Fibroblast of lung (primary cell): ENCODE data around the gene SCMH1.

Experiments
- CTCF ChIP-seq, 2 donors: IDR thresholded peaks in 1 of 2; conservative IDR thresholded peaks in 1 of 2; 1 replicate in 1 of 2; 2 replicates in 1 of 2; pipeline ENCODE4 v1.5.1; 2011 to 2012; ENCODE audit warnings: low read length in 2 of 2, control low read depth in 1 of 2, inconsistent platforms in 1 of 2, low read depth in 1 of 2, mild to moderate bottlenecking in 1 of 2
- EZH2 ChIP-seq: IDR thresholded peaks from 2 replicates; pipeline ENCODE4 v1.5.1; 2012; ENCODE audit warnings: low read length, control low read depth, mild to moderate bottlenecking; ENCODE audit errors: missing control alignments

- TF ChIP-seq CTCF (conservative IDR thresholded peaks at IDR 0.05 in 1 of 2, IDR thresholded peaks at IDR 0.05 in 1 of 2; ENCODE audit: low read depth in 1 of 2, low read length in 2 of 2) (no peak), EZH2 (no peak)
Measured at GRCh38 chr1:41041614-41042270, 200.4 kb downstream of the SCMH1 start.
